ENCODE measurements around the gene STK16.
"Not testable (repeated sequence)": the region's sequence is repeated elsewhere in the genome, so short reads cannot be mapped to it uniquely, and the experiment has no call there.

STK16 gene

GRCh38 chr2:219245148-219245898 is at the start of gene STK16, which contains the start of gene GLB1L:
STK16 (plus strand) TSS chr2:219245479; CDS start chr2:219246000, 521 bp downstream.
GLB1L (minus strand) TSS chr2:219245444; CDS start chr2:219243573, 1,871 bp downstream.
- TF ChIP-seq CTCF (conservative IDR thresholded peaks at IDR 0.05; ENCODE audit: control insufficient read depth, insufficient read depth, low read depth, low read length): no peak
- H3K4me3 ChIP-seq (ENCODE audit: control insufficient read depth, low read depth, low read length): peak within 1 kb of the TSS; percentile 91
- DNase-seq (ENCODE audit: low read depth): peak; percentile 90

- TF ChIP-seq CTCF (conservative IDR thresholded peaks at IDR 0.05; ENCODE audit: control insufficient read depth, insufficient read depth, low read depth, low read length): no peak
- H3K4me3 ChIP-seq (ENCODE audit: control insufficient read depth, low read depth, low read length): no peak overlapping the region
- no peak for DNase-seq (ENCODE audit: low read depth)
Observed at GRCh38 chr2:219197388-219197787, 47.9 kb upstream of the STK16 start.

GRCh38 chr2:219198974-219199373 is 46.3 kb upstream of the STK16 start:
- DNase-seq (ENCODE audit: low read depth): no peak
- TF ChIP-seq CTCF (conservative IDR thresholded peaks at IDR 0.05; ENCODE audit: control insufficient read depth, insufficient read depth, low read depth, low read length): no peak
- H3K4me3 ChIP-seq (ENCODE audit: control insufficient read depth, low read depth, low read length): no peak overlapping the region

- no peak overlapping the region for H3K4me3 ChIP-seq (ENCODE audit: control insufficient read depth, low read depth, low read length)
- DNase-seq (ENCODE audit: low read depth): no peak
- no peak for TF ChIP-seq CTCF (conservative IDR thresholded peaks at IDR 0.05; ENCODE audit: control insufficient read depth, insufficient read depth, low read depth, low read length)
Observed at GRCh38 chr2:219199470-219200211, 45.6 kb upstream of the STK16 start.

- not testable (repeated sequence) for DNase-seq (ENCODE audit: low read depth); H3K4me3 ChIP-seq (ENCODE audit: control insufficient read depth, low read depth, low read length)
Observed at GRCh38 chr2:219200502-219201326, 44.6 kb upstream of the STK16 start.

GRCh38 chr2:219201331-219201730 is 43.9 kb upstream of the STK16 start:
- DNase-seq (ENCODE audit: low read depth); H3K4me3 ChIP-seq (ENCODE audit: control insufficient read depth, low read depth, low read length): not testable (repeated sequence)

GRCh38 chr2:219204425-219205164 is 40.7 kb upstream of the STK16 start:
- no peak overlapping the region for H3K4me3 ChIP-seq (ENCODE audit: control insufficient read depth, low read depth, low read length)
- DNase-seq (ENCODE audit: low read depth): no peak
- TF ChIP-seq CTCF (conservative IDR thresholded peaks at IDR 0.05; ENCODE audit: control insufficient read depth, insufficient read depth, low read depth, low read length): no peak
